ENCODE results near the gene BATF3.
"Not testable (repeated sequence)": the region's sequence is repeated elsewhere in the genome, so short reads cannot be mapped to it uniquely, and the experiment has no call there.

The BATF3 gene

DNA sequence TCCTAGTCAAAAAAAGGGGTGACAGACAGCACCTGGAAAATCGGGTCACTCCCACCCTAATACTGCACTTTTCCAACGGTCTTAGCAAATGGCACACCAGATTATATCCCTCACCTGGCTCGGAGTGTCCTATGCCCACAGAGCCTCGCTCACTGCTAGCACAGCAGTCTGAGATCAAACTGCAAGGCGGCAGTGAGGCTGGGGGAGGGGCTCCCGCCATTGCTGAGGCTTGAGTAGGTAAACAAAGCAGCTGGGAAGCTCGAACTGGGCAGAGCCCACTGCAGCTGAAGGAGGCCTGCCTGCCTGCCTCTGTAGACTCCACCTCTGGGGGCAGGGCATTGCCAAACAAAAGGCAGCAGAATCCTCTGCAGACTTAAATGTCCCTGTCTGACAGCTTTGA, 41.4 kb downstream of the BATF3 start:
- DNase-seq (ENCODE audit: low read depth) = not testable (repeated sequence)

DNA sequence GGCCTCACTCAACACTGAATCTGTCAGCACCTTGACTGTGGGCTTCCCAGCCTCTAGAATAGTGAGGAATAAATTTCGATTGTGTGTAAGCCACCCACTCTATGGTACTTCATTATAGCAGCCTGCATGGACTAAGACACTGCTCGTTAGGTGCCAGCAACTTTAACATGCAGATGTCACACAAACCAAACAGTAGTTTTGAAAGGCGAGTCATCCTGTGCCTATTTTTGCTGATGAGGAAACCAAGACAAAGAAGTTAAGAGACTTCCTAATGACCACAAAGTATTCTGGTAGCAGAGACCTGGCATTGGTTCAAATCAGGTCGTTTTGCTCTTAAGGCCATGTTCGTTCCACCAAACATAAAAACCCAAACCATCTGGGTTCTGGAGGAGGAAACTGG, 42.9 kb downstream of the BATF3 start:
- no peak for DNase-seq (ENCODE audit: low read depth)

DNA sequence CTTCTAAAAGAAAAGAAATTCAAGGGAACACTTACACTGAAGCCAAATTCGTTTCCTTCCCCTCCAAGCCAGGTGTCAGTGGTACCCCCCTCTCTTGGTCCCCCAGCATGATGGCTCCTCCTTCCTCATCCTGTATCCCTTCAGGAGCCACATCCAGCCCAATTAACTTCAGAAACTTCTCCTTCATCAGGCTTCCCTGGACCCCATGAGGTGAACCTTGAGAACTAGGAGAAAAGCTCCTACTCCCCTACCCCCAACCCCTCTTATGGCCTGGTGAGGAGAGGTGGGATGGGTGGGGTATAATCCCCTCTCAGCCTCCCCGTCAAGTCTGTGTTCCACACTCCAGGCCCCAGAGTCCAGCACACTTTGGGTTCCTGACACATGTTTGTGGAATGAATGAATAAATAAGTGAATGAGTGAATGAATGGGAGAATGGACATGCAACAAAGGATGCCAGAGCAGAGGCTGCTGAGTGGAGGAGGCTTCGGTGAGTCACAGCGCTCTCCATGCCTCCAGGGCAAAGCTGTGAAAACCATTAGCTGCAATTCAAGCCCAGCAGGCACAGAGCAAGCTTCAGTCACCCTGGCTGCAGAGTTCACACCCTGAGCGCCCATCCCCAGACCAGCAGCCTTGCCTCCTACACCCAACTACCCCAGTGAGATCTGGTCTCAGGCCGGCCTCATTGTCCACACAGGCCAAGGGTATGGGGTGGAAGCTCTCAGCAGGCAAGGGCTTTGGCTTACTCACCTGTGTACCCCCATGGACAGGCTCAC, 43.8 kb downstream of the BATF3 start:
- no peak for DNase-seq (ENCODE audit: low read depth)

DNA sequence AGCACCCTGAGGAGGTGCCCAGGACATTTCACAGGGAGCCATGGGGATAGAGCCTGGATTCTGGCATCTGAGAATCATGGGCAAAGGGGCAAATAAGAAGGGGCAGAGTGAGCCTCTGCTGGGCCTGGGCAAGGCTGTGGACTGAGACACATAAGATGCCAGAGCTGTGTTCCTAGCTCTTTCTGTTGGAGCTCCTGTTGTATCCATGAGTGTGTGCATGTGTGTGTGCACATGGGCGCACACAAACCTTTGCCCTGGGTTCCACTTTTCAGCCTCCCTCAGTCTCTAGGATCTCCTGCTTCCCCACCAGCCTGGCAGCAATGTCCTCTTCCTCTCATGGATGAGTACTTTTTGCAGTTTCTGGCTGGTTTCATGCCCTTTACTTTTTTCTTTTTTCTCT, 47.0 kb downstream of the BATF3 start:
- no peak for DNase-seq (ENCODE audit: low read depth)

DNA sequence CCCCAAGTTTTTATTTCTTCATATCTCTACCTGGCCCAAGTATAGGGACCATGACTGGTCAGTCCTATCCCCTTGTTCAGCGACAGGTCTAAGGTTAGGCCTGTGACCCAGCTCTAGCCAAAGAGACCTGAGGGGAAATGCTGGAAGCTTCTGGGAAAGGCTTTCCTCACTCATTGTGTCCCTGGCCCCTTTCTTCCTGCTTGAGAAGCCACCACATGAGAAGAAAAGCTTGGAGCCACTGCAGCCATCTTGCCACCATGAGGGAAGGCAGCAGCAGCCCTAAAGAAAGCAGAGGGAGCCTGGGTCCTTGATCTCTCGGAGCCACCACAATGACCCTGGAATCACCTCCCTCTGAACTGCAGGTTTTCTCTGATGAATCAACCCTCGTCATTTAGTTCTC, 47.7 kb downstream of the BATF3 start:
- no peak for DNase-seq (ENCODE audit: low read depth)

DNA sequence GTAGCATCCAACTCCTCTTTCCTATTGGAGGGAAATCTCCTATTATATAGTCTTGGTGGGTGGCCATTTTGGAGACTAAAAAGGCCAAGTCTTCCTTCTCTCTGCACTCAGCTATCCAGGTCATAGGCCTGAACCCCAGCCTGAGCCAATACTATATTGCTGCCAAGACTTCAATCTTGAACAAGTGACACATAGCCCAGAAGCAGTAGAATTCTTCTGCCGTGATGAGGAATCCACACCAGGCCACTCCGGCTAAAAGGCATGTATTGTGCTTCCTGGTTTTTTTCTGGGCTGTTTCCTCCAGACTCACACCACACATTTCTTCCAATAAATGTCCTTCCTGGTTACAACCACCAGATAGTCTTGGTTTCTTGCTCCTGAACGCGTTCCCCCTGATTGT, 48.1 kb downstream of the BATF3 start:
- DNase-seq (ENCODE audit: low read depth) = no peak

DNA sequence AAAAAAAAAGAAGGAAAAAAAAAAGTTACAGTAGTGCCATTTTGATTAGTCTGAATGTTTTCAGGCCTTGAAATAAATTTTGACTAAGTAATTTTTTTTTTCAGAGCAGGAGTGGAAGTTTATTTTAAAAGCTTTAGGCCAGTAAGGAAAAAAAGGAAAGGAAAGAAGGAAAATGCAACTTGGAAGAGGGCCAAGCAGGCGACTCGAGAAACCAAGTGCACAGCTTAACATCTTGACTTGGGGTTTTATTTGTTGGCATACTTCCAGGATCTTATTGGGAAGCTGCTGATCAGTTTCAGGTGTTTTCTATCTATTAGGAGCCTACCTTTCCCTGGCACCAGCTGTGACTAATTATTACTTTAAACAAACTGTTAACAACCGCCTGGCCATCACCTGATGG, 49.4 kb downstream of the BATF3 start:
- no peak for DNase-seq (ENCODE audit: low read depth)

DNA sequence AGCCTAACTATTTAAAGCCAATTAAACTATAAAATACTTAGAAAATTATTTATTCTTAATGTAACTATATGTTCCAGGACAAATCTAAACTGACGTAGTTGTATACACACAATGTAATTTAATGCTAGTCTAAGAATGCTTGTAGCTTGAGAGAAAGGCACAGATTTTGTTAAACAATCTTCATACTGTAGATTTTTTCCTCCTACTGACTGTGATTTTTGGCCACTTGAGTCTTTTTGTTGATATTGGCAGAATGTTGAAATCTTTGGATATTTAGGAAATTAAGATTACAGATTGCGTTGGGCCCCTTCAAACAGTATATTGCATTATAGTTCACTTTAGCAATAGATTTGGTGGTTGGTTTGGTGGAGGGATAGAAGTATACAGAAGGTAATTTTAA, 50.6 kb downstream of the BATF3 start:
- DNase-seq (ENCODE audit: low read depth) = no peak

DNA sequence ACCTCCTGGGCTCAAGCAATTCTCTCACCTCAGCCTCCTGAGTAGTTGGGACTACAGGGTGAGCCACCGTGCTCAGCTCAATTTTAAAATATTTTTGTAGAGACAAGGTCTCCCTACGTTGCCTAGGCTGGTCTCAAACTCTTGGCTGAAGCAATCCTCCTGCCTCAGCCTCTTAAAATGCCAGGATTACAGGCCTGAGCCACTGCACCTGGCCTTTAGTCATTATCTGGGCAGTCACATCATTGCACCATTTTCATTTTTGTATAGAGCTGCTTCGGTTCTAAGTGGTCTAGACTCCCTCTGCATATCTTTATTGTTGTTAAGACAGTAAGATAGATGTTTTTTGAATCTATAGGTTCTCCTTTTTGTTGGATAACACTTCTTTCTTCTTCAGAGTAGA, 51.2 kb downstream of the BATF3 start:
- DNase-seq (ENCODE audit: low read depth) = no peak

DNA sequence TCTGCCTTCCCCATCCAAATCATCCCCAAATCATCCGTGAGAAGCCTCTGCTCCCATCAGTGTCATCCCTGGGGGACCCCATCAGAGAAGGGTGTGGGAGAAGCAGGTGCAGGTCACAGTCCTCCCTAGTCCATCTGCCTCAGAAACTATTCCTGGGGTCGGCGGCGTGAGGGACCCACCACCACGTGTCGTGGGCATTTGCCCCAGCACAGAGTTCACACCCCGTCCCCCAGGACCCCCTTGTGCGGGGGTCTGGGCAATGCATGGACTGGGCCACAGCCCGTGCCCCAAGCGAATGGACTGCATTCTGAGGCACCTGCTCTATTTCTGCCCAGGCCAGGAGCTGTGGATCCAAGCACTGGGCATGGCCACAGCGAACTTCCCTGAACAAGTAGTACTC, 52.6 kb downstream of the BATF3 start:
- DNase-seq (ENCODE audit: low read depth) = no peak

DNA sequence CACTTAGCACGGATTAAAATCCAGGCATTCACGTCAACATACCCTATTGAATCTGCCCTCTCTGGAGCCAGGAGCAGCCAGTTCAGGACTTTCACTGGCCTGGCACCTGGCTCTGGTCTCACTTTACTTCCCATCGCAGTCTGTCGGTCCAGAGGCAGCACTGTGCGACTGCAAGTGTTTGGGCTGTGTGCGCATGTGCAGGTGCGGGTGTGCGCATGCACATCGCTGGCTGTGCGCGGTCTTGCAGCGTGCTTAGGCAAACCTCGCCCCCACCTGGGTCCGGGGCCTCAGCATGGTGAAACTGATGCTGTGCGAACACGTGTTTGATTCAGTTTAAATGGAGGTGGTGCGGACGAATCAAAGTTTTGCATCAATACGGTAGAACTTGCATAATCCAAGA, 53.1 kb downstream of the BATF3 start:
- DNase-seq (ENCODE audit: low read depth) = no peak

DNA sequence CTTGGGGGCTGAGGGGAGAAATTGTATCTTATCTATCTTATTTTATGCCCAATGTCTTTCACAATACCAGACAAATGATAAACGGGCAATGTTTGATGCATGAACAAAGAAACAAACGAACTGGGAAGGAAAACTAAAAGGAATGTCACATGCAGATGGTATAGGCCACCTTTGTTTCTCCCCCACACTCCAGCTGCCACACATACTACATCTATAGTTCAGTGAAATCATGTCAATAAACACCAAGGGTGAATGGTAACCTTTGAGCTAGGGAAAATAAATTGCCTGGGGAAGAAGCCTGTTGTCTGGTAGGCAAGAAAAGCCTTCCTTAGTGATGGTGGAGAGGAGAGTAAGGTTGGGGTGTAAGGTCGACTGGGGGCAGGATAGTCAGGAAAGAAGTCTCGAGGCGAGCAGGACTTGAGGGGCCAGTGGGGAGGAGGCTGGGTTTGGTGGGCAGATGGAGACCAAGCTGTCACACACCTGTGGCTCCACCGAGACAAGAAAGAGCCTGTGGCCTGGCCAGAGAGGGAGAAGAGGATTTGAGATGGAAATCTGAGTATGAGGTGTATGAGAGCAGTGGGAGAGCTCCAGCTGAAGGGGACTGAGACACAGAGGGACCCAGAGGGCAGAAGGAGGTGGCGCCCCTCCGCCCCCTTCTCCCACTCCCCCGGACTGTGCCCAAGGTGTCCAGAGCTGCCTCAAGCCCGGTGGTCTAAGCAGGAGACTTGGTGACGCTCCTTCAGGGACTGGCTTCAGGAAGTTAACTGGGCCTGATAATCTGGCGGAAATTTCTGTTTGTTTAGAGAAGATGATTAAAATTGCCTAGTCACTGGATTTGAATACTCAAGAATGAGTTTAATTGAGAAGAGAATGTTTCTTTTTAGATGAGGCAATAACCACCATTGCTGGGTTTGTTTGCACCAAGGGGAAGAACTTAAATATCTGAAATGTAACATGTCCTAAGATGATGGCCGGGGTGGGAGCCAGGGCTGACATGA, 53.8 kb downstream of the BATF3 start:
- no peak for DNase-seq (ENCODE audit: low read depth)

DNA sequence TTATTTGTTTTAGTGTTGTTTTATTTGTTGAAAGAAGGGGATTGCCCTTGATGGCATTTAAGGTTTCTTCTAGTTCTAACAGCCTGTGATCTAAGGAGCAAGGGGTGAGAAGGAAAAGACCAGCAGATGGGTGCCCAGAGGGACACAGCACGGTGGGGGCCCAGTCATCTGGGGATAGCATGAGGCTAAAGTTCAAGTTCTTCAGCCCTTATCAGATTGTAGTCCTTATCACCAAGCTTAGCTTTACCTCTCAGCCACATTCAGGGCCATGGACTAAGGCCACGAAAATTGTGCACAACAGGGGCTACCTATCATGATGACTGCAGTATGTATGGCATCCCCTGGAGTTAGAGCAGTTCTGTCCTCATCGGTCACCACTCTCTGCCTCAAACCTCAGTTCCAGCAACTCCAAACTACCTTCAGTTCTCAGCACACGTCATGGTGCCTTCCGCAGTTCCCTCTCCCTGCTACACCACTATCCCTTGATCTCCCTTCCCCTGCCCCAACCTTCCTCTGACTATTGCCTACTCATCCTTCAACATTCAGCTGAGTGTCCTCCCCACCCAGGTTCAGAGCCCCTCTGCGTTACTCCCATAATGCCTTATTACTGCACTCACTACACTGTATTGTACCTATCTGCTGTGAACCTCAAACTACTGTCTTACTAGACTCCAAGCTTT, 54.6 kb downstream of the BATF3 start:
- DNase-seq (ENCODE audit: low read depth) = no peak

DNA sequence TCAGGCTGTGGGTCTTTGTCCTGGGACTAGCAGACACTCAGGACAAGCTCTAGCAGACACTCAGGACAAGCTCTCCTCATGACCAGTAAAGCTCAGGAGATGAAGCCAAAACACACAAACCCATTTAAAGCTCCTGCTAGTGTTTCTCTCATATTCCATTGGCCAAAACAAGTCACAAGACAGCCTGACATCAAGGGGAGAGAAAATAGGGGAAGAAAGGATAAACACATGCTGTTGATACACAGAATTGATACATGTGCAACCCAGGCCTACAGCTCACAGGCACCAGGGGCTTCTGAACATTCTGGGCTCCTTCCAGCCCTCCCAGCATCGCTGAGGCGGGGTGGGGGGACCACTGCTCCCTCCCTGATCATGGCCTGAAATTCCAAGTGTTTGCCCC, 55.8 kb downstream of the BATF3 start:
- no peak for DNase-seq (ENCODE audit: low read depth)

DNA sequence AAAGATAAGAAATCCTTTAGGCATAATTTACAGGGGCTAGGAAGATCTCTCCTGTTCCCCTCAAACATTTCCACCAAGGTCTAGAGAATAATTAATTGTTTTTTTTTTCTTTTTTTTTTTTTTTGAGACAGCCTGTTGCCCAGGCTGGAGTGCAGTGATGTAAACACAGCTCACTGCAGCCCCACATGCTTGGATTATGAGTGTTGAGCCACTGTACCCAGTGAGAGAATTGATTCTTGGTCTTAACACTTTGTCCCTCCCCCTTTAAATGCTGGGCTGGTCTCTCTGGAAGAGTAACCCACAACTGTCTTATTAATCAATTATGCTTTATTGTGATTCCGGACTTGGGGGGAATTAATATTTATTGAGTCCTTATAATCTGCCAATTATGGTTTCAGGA, 57.7 kb downstream of the BATF3 start:
- DNase-seq (ENCODE audit: low read depth) = no peak

DNA sequence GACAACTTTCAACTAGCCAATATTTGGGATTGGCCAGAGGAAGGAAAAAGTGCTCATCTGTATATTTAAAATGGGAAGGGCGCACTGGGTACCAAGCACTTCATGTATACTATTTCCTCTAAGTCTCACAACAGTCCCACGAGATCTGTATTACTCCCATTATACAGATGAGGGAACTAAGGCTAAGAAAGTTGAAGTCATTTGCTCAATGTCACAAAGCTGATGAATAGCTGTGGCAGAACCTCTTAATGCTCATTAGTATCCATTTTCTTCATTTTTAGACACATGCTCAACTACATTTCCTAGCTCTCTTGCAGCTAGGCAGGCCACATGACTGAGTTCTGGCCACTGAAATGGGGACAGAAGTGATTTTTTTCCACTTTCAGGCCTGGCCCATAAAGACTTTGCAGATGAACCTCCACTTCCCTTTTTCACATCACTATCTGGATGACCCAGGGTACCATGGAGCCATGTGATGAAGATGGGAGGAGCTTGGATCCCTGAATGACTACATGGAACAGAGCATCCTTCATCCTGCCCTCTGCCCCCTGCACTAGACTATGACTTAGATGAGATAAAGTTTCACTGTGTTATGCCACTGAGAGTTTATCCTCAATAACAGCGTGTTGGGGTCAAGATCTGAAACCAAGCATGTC, 59.3 kb downstream of the BATF3 start:
- DNase-seq (ENCODE audit: low read depth) = no peak

DNA sequence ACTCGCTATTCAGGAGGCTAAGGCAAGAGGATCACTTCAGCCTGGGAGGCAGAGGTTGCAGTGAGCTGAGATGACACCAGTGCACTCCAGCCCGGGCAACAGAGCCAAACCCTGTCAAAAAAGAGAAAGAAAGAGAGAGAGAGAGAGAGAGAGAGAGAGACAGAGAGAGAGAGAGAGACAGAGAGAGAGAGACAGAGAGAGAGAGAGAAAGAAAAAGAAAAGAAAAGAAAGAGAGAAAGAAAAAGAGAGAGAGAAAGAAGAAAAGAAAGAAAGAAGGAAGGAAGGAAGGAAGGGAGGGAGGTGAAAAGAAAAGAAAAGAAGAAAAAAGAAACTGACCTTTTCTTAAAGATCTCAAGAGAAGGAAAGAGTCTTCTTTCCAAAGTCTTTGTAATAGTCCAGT, 60.1 kb downstream of the BATF3 start:
- DNase-seq (ENCODE audit: low read depth) = not testable (repeated sequence)

DNA sequence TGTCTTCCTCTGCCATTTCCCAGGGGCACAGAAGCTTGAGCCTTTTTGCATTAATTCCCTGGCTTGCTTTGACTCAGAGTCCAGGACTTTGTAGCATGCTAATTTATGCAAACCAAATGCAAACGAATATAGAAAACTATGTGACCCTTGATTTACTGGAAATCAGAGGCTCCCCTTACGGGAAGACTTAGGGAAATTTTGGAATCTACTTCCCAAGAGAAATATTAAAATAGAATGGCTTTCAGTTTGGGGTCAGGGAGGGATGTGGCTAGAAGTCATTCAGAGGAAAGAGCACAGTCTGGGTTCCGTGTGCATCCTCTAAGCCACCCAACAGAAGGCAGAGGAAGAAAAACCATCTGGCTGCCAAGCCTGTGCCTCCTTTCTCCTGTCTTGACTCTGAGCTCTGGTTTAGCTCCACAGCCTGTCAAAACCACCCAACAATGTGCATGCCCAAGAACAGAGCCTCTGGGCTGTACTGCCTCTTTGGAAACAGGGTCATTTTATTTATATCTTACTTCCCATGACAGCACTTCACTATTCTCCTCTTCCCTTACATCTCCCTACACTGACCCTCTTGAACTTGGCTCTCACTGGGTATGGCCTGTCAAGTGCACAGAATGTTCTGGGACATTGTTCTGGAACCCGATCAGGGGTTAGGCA, 61.0 kb downstream of the BATF3 start:
- no peak for DNase-seq (ENCODE audit: low read depth)

DNA sequence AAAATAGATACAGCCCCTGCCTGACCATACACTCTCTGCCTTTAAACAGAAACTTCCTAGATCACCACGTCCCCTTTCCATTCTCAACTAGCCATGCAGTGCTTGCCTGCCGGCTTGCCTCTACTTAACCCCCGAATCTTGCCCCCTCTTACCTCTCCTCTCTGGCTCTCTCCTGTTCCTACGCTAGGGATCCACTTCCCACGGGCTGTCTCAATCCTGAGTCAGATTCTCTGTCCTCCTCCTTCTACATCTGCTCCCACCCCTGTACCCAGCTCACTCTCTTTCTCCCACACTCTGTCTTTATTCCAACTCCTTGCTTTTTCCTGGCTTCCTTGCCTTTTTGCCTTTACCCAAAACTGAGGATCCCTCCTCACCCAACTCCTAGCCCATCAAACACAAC, 61.7 kb downstream of the BATF3 start:
- DNase-seq (ENCODE audit: low read depth) = no peak
